GM12865 (cell line): Measurements from ENCODE around the gene ATP1B2.
A peak's percentile ranks its signal among the peaks of the same experiment; 100 is the strongest.

Experiments
- DNase-seq: peaks from one replicate; pipeline ENCODE4 v3.0.0; 2010; ENCODE audit warnings: low read depth
- H3K4me3 ChIP-seq: 2 replicates; pipeline ENCODE4 v1.5.1; 2011; ENCODE audit warnings: mild to moderate bottlenecking, low read depth, low read length, control low read depth
- TF ChIP-seq, protein P1 (sequence below): IDR thresholded peaks from 2 replicates; pipeline ENCODE4 v1.5.1; 2011; ENCODE audit warnings: low read length, control low read depth, low read depth, inconsistent platforms; ENCODE audit not compliant: insufficient read depth; ENCODE audit errors: missing control alignments

The ATP1B2 gene

DNA sequence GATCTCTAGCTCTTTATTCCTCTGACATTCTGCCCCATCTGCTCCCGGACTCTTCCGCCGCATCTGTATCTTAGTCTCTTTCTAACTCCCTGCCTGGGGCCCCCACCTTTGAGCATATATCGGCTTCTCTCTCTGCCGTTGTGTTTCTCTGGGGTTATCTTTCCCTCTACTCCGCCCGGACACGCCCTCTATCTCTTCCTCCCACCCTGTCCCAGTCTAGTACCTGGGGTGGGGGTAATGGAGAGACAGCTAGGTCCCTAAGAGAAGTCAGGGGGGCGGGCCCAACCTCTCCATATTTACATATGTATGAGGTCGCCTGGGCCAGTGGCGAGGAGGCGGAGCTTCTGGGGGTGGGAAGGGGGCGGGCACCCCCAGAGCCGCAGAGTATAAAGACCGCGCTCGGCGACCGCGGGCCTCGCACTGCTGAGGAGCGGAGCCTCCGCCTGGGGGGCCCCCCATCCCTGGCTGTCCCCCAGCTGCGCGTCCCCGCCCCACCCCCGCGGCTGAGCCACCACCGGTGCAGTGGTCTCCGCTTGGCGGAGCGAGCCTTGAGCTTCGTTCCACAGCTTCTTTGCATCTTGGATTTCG is at the start of gene ATP1B2:
TSS of gene ATP1B2 (plus strand) at position 418 of the 588 bp plus-strand sequence. CDS start 593 bp downstream, outside the sequence.
- H3K4me3 ChIP-seq = peak within 1 kb of the TSS; percentile 13
- peak; percentile 59 for DNase-seq
- TF ChIP-seq, protein P1, sequence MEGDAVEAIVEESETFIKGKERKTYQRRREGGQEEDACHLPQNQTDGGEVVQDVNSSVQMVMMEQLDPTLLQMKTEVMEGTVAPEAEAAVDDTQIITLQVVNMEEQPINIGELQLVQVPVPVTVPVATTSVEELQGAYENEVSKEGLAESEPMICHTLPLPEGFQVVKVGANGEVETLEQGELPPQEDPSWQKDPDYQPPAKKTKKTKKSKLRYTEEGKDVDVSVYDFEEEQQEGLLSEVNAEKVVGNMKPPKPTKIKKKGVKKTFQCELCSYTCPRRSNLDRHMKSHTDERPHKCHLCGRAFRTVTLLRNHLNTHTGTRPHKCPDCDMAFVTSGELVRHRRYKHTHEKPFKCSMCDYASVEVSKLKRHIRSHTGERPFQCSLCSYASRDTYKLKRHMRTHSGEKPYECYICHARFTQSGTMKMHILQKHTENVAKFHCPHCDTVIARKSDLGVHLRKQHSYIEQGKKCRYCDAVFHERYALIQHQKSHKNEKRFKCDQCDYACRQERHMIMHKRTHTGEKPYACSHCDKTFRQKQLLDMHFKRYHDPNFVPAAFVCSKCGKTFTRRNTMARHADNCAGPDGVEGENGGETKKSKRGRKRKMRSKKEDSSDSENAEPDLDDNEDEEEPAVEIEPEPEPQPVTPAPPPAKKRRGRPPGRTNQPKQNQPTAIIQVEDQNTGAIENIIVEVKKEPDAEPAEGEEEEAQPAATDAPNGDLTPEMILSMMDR = no peak

DNA sequence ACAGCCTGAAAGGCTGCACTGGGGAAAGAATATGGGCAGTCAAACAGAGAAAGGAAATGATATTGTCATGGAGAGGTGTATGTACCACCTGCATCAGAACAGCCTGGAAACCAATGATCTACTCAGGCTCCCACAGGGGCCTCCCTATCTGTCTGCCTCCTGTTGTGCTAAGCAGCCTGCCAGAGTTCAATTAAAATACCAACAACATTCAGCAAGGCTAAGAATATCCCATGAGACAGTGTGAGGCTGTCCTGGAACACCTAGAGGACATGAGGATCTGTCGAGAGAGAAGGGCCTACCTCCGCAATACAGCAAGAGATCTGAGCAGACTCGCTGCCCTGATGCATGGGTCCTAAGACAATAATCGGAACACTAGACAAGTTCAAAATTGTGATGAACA is 44.4 kb upstream of the ATP1B2 start:
- DNase-seq = no peak
- TF ChIP-seq, protein P1 = no peak
- H3K4me3 ChIP-seq = no peak overlapping the region

DNA sequence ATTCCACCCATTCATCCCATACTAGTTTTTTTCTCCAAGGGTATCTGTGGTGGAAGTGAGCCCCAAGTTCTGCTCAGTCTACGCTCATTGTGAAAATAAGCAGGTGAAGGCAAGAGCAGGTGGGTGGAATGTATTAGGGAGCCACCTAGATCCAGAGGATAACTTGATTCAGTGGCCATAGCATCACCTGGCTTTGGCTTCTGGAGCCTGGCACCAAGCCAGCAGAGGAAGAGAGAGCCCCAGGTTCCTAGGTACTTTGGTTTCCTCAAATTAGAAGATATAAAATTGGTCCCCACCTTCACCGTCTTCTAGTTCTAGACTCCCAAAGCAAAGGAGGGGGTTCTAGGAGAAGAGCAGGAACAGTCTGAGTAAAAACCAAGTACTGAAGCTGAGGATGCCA is 40.1 kb upstream of the ATP1B2 start:
- TF ChIP-seq, protein P1 = no peak
- no peak for DNase-seq
- H3K4me3 ChIP-seq = no peak overlapping the region

- TF ChIP-seq, protein P1 = no peak
- H3K4me3 ChIP-seq = no peak overlapping the region
- no peak for DNase-seq
These were observed 39.0 kb upstream of the ATP1B2 start for GRCh38 chr17:7611635-7612293.

- TF ChIP-seq, protein P1 = no peak
- no peak overlapping the region for H3K4me3 ChIP-seq
These were observed 38.5 kb upstream of the ATP1B2 start for GRCh38 chr17:7612294-7612640.

DNA sequence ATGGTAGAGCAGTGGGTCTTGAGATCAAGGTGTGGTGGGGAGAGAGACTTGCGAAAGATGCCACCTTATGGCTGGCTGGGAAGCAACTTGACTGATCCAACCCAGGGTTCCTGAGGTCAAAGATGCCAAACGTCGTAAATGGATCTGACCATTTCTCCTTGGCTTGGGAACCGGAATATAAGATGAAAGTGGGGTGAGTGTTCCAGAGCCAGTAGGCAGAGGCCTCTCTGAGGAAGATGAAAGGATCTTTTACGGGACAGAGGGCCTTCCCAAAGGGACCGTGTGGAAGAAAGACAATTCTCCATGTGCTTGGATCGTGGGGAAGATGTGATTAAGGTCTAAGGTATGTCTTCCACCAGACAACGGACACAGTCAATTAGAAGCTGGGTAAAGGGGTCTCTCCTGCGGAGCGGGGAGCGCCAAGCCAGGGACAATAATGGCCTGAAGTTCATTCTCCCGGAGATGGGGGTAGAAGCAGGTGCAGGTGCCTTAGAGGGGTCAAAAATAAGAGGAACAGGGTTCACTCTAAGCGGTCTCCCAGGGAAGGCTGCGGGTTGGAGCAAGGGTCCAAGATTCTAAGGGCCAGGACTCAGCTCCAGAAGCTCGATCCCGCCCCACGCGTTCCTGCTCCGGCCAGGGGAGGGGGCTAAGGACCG is 36.8 kb upstream of the ATP1B2 start:
- TF ChIP-seq, protein P1 = no peak
- H3K4me3 ChIP-seq = peak overlapping the region; percentile 76
- DNase-seq = no peak

More at GRCh38 chr17:7612294-7612640, 38.5 kb upstream of the ATP1B2 start:
- DNase-seq = no peak
